PC-3 (cell line): ENCODE measurements around the gene KAZN.

Experiments
- CTCF ChIP-seq: fragments of 300-600 bp; sonication (generic); conservative IDR thresholded peaks from 2 replicates; pipeline ENCODE4 v1.5.1; 2017; ENCODE audit warnings: antibody characterized with exemption, low read depth, mild to moderate bottlenecking, low read length
- EZH2 ChIP-seq: fragments of 300-600 bp; sonication (generic); IDR thresholded peaks from one replicate; pipeline ENCODE4 v1.6.1; 2017; ENCODE audit warnings: antibody characterized with exemption, mild to moderate bottlenecking, low read length; ENCODE audit not compliant: unreplicated experiment

GRCh38 chr1:14835725-14836124 lies 237.2 kb downstream of the KAZN start:
- no peak for TF ChIP-seq CTCF
- no peak for TF ChIP-seq EZH2
